PFSK-1 (cell line): ENCODE results near the gene RBX1.

ENCODE experiments used
- FOXP2 ChIP-seq: optimal IDR thresholded peaks from 2 replicates; pipeline ENCODE3; 2011; ENCODE audit warnings: borderline replicate concordance, control low read depth, inconsistent platforms; ENCODE audit not compliant: insufficient read depth; ENCODE audit errors: extremely low read length, extremely low read depth
- POLR2AphosphoS5 ChIP-seq: IDR thresholded peaks from 2 replicates; pipeline ENCODE4 v1.6.1; 2012; ENCODE audit warnings: low read depth, mild to moderate bottlenecking, control low read depth, low read length, moderate library complexity
- REST ChIP-seq, 2 experiments: IDR thresholded peaks; 2 replicates each; pipeline versions ENCODE4 v1.6.1 to v1.8.0; 2011 to 2012; ENCODE audit warnings: low read depth in 2 of 2, low read length in 2 of 2, control low read depth in 1 of 2, inconsistent platforms in 1 of 2, mild to moderate bottlenecking in 1 of 2, moderate library complexity in 1 of 2; ENCODE audit not compliant: insufficient read depth in 1 of 2
- SIN3A ChIP-seq: IDR thresholded peaks from 2 replicates; pipeline ENCODE4 v1.6.1; 2012; ENCODE audit warnings: mild to moderate bottlenecking, low read length, moderate library complexity, borderline replicate concordance; ENCODE audit not compliant: insufficient read depth
- TAF1 ChIP-seq: IDR thresholded peaks from 2 replicates; pipeline ENCODE4 v1.6.1; 2012; ENCODE audit warnings: low read length, control low read depth, borderline replicate concordance; ENCODE audit not compliant: insufficient read depth

RBX1 gene

GRCh38 chr22:41003976-41004375 lies 52.8 kb downstream of the RBX1 start:
- no peak for TF ChIP-seq FOXP2

- TF ChIP-seq TAF1 = no peak
- no peak for TF ChIP-seq SIN3A
Measured at GRCh38 chr22:41009222-41009948, 58.2 kb downstream of the RBX1 start.

DNA sequence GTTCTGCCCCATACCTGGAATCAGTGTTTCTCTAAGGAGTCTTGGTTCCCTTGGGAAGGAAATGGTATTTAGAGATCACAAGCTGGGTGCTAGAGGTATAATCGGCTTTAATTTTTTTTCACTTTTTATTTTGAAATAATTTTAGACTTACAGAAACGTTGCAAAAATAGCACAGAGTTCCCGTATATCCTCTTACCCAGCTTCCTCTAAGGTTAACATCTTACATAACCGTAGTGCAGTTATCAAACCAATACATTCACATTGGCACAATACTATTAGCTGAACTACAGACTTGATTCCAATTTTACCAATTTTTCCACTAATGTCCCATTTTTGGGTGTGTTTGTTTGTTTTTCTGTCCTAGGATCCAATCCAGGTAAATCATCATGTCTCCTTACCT lies 63.8 kb downstream of the RBX1 start:
- TF ChIP-seq TAF1 = no peak
- no peak for TF ChIP-seq REST (IDR thresholded peaks at IDR 0.05; ENCODE audit: insufficient read depth in 1 of 2, low read depth in 2 of 2, low read length in 2 of 2)
- TF ChIP-seq POLR2AphosphoS5 = no peak
- no peak for TF ChIP-seq SIN3A
- no peak for TF ChIP-seq FOXP2

- no peak for TF ChIP-seq FOXP2
- TF ChIP-seq TAF1 = no peak
- no peak for TF ChIP-seq SIN3A
- TF ChIP-seq POLR2AphosphoS5 = no peak
- no peak for TF ChIP-seq REST (IDR thresholded peaks at IDR 0.05; ENCODE audit: insufficient read depth in 1 of 2, low read depth in 2 of 2, low read length in 2 of 2)
Measured at GRCh38 chr22:41021061-41021612, 70.0 kb downstream of the RBX1 start.

GRCh38 chr22:41021613-41022454 lies 70.7 kb downstream of the RBX1 start:
- no peak for TF ChIP-seq SIN3A
- TF ChIP-seq POLR2AphosphoS5 = peak; percentile 39; the same call in 1 of the 2 replicates

DNA sequence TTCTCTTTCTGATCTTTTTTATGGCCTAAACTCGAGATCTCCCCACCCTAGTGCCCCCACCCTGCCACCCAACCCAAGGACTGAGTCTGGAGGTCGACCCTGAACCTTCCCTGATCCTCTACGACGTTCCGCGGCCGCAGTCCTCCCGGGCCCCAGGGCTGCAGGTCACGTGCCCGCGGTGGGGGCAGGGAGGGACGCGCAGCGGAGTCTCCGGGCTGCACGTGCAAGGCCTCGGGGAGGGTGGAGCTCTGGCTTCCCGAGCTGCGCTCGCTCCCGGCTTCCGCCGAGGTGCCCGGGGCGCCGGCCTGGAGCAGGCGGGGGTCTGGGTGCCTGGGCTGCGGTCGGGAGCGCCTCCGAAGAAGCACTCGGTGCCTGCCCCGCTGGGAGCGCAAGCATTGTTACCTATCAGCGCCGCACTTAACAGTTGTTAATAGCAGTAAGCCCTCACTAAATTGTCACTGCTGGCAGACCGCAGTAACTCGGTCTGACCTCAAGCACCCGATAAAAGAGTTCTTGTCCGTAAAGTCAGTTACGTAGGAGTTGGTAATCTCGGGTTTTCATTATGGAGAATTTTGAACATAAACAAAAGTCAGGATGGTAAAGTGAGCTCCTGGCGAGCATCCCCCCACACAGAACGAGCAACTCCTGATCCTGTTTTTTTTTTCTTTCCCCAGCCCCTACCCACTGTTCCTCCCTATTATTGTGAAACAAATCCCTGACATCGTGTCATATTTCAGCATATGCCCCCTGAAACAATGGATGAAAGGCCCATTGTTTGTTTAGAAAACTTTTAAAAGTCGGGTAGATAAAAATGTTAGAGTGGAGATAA lies 71.5 kb downstream of the RBX1 start:
- no peak for TF ChIP-seq REST (IDR thresholded peaks at IDR 0.05; ENCODE audit: insufficient read depth in 1 of 2, low read depth in 2 of 2, low read length in 2 of 2)
- TF ChIP-seq TAF1 = 0 out of 2 replicates have a peak, but pooled peaks have one; percentile 28
- TF ChIP-seq POLR2AphosphoS5 = peak; percentile 56; the same call in 1 of the 2 replicates
- TF ChIP-seq SIN3A = no peak
- TF ChIP-seq FOXP2 = peak; percentile 99
